Activated T-cell treated with anti-CD3 and anti-CD28 coated beads for 1 hour (primary cell): ENCODE results near the gene GP2.
A peak's percentile ranks its signal among the peaks of the same experiment; 100 is the strongest.

ENCODE experiments used
- DNase-seq: peaks from one replicate; pipeline ENCODE4 v3.0.0-alpha.2; 2020; ENCODE audit warnings: low read depth

GP2 gene

DNA sequence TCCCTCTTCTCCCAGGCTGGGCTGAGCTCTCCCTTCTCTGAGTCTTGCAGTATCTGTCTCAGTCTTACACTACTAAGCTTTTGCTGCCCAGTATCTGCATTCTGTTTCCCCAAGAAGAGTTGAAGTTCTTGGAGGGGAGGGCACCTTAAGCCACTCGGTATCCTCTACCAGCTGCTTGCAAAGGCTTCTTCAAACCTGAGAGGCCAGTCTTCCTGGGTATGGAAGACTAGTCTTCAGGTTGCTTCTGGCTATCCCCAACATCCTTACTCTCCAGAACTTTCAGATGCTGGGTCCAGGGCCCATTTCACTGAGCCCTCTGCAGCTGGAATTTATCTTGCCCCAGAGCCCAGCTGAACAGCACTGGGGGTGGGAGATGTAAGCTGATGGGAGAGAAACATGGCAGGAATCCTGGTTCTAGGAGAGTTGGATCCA lies 20.1 kb downstream of the GP2 start:
- no peak for DNase-seq

GRCh38 chr16:20306401-20306800 lies 20.9 kb downstream of the GP2 start:
- no peak for DNase-seq

DNA sequence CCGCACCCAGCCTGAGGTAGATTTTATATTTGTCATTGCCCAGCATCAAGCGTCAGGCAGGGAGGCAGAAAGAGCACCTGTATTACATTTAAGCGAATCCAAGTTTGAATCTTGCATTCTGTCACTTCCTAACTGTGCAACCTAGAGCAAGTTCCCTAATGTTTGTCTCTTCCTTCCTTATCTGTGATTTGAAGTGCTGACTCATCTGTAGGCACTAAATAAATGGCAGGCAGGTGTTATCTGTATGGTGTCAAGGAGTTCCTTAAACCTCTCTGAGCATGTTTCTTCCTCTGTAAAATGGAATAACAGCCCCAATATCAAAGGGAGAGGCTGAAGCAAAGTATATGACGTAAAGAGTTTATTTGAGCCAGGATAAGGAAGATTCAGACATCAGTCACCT lies 24.3 kb downstream of the GP2 start:
- DNase-seq: no peak

GRCh38 chr16:20302389-20302788 lies 24.9 kb downstream of the GP2 start:
- DNase-seq: no peak

DNA sequence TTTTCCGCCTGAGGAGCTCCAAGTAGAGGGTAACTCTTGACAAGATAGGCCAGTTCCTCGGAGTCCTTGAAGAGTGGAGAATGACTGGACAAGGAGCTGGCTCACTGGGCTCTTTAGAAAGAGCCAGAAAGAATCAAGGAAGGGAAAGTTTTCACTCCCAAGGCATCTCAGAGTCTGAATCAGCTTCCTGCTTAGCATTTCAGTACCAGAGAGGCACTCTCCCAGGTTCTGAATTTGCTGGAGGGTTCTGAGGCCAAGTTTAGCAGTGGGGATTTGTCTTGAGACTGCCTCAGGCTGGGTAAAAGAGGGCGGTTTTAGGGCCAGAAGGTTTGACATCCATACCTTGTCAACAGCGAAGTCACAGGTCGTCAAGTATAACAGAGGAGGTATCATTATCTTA lies 25.5 kb downstream of the GP2 start:
- no peak for DNase-seq

DNA sequence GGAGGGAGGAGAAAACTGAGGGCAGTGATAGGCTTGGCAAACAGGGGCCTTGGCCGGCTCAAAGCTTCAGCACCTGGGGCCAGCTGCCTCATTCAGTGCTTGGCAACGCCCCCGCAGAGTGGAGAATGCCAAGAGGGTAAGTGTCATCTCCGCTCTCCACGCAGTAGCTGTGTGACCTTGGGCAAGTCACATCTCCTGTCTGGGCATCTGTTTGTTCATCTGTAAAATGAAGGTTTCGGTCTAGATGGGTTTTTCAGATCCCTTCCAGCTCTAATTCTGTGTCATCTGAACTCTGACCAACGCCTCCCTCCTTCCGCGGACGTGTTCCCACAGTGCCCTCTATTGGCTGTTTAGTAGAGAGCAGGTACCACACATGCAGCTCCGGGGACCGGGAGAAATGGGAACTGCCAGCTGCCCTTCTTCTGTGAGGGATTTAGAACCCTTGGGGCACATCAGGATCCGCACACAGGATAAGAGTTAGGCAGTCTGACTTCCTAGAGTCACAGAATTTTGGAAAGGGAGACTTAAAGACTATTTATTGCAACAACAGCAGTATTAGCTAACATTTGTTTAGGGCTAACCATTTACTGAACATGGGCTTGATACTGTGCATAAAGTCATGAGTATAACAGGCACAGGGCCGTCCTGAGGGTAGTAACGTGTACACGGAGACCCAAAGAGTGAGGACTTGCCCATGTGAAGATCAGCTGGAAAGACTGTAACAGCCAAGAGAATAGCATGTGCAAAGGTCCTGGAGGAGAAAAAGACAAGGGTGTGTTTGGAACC lies 26.8 kb downstream of the GP2 start:
- peak; percentile 0 for DNase-seq

DNA sequence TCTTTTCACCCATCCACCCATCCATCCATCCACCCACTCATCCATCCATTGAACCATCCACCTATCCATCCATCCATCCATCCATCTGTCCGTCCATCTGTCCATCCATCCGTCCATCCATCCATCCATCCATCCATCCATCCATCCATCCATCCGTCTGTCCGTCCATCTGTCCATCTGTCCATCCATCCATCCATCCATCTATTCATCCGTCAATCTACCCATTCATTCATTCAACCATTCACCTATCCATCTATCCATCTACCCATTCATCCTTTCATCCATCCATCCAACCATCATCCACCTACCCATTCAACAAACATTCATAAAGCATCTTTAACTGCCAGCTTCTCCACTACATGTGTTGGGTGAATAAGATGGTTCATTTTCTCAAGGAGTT lies 28.9 kb downstream of the GP2 start:
- no peak for DNase-seq

- no peak for DNase-seq
These were observed 35.8 kb downstream of the GP2 start for GRCh38 chr16:20291208-20292206.

DNA sequence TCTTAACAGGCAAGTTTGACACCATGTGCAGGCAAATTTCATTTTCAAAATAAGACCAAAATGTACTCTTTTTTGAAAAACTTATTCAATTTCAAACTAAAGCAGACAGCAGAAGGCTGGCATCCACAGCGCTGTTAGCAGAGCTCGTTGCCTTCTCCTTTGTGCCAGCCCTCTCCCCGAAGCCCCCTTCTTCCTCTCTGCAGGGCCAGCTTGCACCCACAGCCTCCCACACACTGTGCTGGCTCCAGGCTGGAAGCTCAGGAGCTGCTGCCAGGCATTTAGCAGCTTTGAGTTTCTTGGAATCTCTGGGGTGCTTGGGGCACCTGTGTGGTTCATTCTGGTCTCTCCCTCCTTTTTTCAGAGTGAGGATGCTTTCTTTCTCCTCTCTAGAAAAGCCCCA lies 37.7 kb downstream of the GP2 start:
- DNase-seq: no peak

DNA sequence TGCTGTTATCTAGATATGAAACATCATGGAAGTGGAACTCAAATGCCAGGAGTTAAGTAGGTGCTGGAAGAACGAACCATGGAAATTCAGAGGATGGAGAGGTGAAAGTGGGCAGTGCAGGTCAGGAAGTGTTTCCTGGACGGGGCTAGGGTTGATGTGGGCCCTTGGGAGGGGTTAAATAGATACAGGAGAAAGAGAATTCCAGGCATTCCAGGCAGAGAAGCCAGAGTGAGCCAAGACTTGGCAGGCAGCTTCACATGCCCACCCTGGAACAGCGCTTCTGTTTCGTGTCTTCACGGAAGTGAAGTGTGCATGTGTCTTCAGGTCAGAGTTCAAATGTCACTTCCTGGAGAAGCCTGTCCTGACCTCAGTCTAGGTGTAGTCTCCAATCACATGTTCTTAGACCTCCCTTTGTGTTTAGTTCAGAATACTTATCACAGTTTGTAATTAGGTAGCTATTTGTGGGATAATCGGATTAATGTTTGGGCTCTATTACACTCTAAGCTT lies 41.3 kb downstream of the GP2 start:
- DNase-seq: no peak

GRCh38 chr16:20280259-20280658 lies 47.1 kb downstream of the GP2 start:
- no peak for DNase-seq

DNA sequence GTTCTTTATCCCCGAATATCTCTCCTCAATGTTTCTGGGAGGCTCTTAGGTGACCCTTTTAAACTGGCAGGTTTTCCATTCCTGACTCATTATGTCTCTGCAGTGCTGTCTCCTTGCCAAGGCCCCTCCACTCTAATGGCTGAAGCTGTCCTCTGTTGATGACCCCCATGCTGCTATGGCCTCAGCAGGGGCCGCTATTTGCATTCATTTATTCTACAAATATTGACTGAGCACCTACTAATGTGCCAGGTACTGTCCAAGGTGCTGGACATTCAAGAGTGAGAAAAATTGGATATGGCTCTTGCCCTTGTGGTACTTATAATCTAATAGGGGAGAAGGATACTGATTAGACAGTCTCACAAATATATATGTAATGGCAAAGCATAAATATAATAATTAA lies 55.4 kb downstream of the GP2 start:
- DNase-seq: no peak

GRCh38 chr16:20268409-20268808 lies 58.9 kb downstream of the GP2 start:
- no peak for DNase-seq

GRCh38 chr16:20265019-20265418 lies 62.3 kb downstream of the GP2 start:
- no peak for DNase-seq

- no peak for DNase-seq
These were observed 64.0 kb downstream of the GP2 start for GRCh38 chr16:20263138-20263855.

DNA sequence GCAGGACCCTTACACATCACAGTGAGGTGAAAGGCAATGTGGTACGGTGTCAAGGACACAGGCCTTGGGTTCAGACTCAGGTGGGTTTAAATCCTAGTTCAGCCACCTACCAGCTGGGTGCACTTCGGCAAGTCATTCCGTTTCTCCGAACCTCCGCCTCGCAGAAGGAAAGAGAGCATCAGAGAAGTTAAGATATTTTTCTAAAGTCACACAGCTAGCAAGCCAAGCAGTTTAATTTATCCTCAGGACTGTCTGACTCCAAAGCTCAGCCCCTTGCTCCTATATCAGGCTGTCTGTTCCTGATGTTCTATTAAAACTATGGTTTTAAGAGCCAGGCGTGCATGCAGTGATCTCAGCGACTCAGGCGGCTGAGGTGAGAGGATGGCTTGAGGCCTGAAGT lies 65.1 kb downstream of the GP2 start:
- no peak for DNase-seq

- DNase-seq: no peak
These were observed 66.9 kb downstream of the GP2 start for GRCh38 chr16:20260215-20261009.
